SK-N-SH treated with all-trans-retinoic acid at 6 μM for 48 hours (cell line): ENCODE results near the gene SCLT1.

Experiments
- ATAC-seq: fragments of 200-7000 bp; cut with Tn5 transposase; 3 replicates; pipeline ENCODE4 v1.9.1; 2020; ENCODE audit warnings: mild to moderate bottlenecking, moderate library complexity
- ARNTL ChIP-seq: fragments of 450-650 bp; formaldehyde crosslinking; IDR thresholded peaks from 2 replicates; pipeline ENCODE4 v1.5.0; 2020; ENCODE audit warnings: low read depth, mild to moderate bottlenecking, moderate library complexity, borderline replicate concordance
- BACH2 ChIP-seq: fragments of 250-450 bp; sonication (Bioruptor Pico); IDR thresholded peaks from 2 replicates; pipeline ENCODE4 v1.9.0; 2021; ENCODE audit warnings: mild to moderate bottlenecking, borderline replicate concordance
- CSDC2 ChIP-seq: fragments of 250-450 bp; sonication (Bioruptor Pico); IDR thresholded peaks from 2 replicates; pipeline ENCODE4 v1.5.0; 2020; ENCODE audit warnings: mild to moderate bottlenecking, moderate library complexity
- ESRRG ChIP-seq: fragments of 250-450 bp; sonication (Bioruptor Pico); IDR thresholded peaks from 2 replicates; pipeline ENCODE4 v1.6.1; 2021; ENCODE audit warnings: mild to moderate bottlenecking
- GLIS3 ChIP-seq: fragments of 250-450 bp; sonication (Bioruptor Pico); IDR thresholded peaks from 2 replicates; pipeline ENCODE4 v1.5.0; 2020; ENCODE audit warnings: mild to moderate bottlenecking, moderate library complexity
- ISL1 ChIP-seq: fragments of 250-450 bp; sonication (Bioruptor Pico); IDR thresholded peaks from 2 replicates; pipeline ENCODE4 v2.1.2; 2022; ENCODE audit warnings: mild to moderate bottlenecking, moderate library complexity
- OSR1 ChIP-seq: fragments of 250-450 bp; sonication (Bioruptor Pico); IDR thresholded peaks from 2 replicates; pipeline ENCODE4 v1.8.0; 2022; ENCODE audit warnings: moderate library complexity, mild to moderate bottlenecking, inconsistent platforms
- PPARA ChIP-seq: fragments of 250-450 bp; sonication (Bioruptor Pico); IDR thresholded peaks from 2 replicates; pipeline ENCODE4 v1.5.0; 2020; ENCODE audit warnings: mild to moderate bottlenecking, borderline replicate concordance
- RARB ChIP-seq: fragments of 250-450 bp; sonication (Bioruptor Pico); IDR thresholded peaks from 2 replicates; pipeline ENCODE4 v1.8.0; 2021; ENCODE audit warnings: mild to moderate bottlenecking, moderate library complexity
- SNAI2 ChIP-seq: fragments of 250-450 bp; sonication (Bioruptor Pico); IDR thresholded peaks from 2 replicates; pipeline ENCODE4 v1.5.0; 2020; ENCODE audit warnings: mild to moderate bottlenecking, moderate library complexity
- TCF4 ChIP-seq: fragments of 250-450 bp; sonication (Bioruptor Pico); IDR thresholded peaks from 2 replicates; pipeline ENCODE4 v1.8.0; 2021; ENCODE audit warnings: mild to moderate bottlenecking, moderate library complexity, borderline replicate concordance
- TOX ChIP-seq: fragments of 250-450 bp; sonication (Bioruptor Pico); IDR thresholded peaks from 2 replicates; pipeline ENCODE4 v1.8.0; 2021; ENCODE audit warnings: mild to moderate bottlenecking, moderate library complexity, borderline replicate concordance
- ZC3H10 ChIP-seq: fragments of 250-450 bp; sonication (Bioruptor Pico); IDR thresholded peaks from 2 replicates; pipeline ENCODE4 v1.5.1; 2021; ENCODE audit warnings: mild to moderate bottlenecking, moderate library complexity
- ZFP3 ChIP-seq: fragments of 250-450 bp; sonication (Bioruptor Pico); IDR thresholded peaks from 2 replicates; pipeline ENCODE4 v1.5.0; 2020; ENCODE audit warnings: mild to moderate bottlenecking, moderate library complexity
- ZFP30 ChIP-seq: fragments of 450-650 bp; formaldehyde crosslinking; IDR thresholded peaks from 2 replicates; pipeline ENCODE4 v1.5.0; 2022; ENCODE audit warnings: mild to moderate bottlenecking, moderate library complexity
- ZNF565 ChIP-seq: fragments of 450-650 bp; formaldehyde crosslinking; conservative IDR thresholded peaks from 2 replicates; pipeline ENCODE4 v1.5.0; 2020; ENCODE audit warnings: low read depth, mild to moderate bottlenecking, moderate library complexity
- ZNF70 ChIP-seq: fragments of 450-650 bp; formaldehyde crosslinking; IDR thresholded peaks from 2 replicates; pipeline ENCODE4 v1.5.0; 2020; ENCODE audit warnings: mild to moderate bottlenecking, moderate library complexity
- ZNF8 ChIP-seq: fragments of 450-650 bp; formaldehyde crosslinking; IDR thresholded peaks from 2 replicates; pipeline ENCODE4 v1.5.0; 2020; ENCODE audit warnings: mild to moderate bottlenecking, moderate library complexity
- TF ChIP-seq, protein P1 (sequence below): fragments of 250-450 bp; sonication (Bioruptor Pico); IDR thresholded peaks from 2 replicates; pipeline ENCODE4 v1.5.0; 2020; ENCODE audit warnings: mild to moderate bottlenecking, moderate library complexity
- TF ChIP-seq, protein P2 (sequence below): fragments of 250-450 bp; sonication (Bioruptor Pico); IDR thresholded peaks from 2 replicates; pipeline ENCODE4 v1.8.0; 2021; ENCODE audit warnings: low read depth, mild to moderate bottlenecking, moderate library complexity, borderline replicate concordance
- TF ChIP-seq, protein P3 (sequence below): fragments of 250-450 bp; sonication (Bioruptor Pico); IDR thresholded peaks from 2 replicates; pipeline ENCODE4 v1.5.1; 2020; ENCODE audit warnings: low read depth, mild to moderate bottlenecking, moderate library complexity
- TF ChIP-seq, protein P4 (sequence below): fragments of 250-450 bp; sonication (Bioruptor Pico); IDR thresholded peaks from 2 replicates; pipeline ENCODE4 v1.8.0; 2020; ENCODE audit warnings: mild to moderate bottlenecking, moderate library complexity, borderline replicate concordance
- TF ChIP-seq, protein P5 (sequence below): fragments of 250-450 bp; sonication (Bioruptor Pico); IDR thresholded peaks from 2 replicates; pipeline ENCODE4 v1.5.1; 2021; ENCODE audit warnings: mild to moderate bottlenecking, moderate library complexity

The SCLT1 gene

DNA sequence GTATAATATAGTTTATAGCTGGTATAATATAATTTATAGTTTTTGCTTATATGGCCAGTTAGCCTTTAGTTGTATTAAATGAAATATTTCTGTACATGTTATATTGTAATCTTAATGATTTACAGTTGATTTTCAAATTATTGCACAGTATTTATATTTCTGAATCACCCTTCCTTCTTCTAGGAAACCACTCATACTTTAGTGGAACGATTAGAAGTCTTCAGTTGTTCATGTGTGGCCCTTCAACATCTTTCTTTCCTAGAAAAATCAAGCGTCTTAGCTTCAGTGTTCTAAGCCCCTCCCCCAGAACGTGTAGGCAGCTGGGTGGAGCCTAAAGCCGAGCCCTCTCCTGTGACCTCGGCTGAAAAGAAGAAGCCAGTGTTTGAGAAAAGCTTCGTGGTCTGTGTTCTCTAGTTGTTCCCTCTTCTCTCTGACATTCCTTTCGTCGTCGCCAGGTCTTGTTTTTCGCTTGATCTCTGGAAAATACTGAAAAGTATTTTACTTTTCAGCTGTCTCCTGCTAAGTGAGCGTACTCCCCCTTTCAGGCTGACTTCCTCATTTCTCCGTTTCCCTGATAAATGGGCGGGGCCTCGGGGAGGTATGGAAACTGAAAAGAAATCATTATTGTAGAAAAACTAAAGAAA is 2.6 kb upstream of the SCLT1 start, which contains the start of gene C4orf33:
Gene C4orf33 (plus strand): TSS at position 342 of the 644 bp plus-strand sequence. CDS start 6,459 bp downstream, outside the sequence.
- peak; percentile 61 for ATAC-seq
- no peak for TF ChIP-seq ZNF565 (CRISPR knock-in tag)
- no peak for TF ChIP-seq RARB (CRISPR knock-in tag)
- TF ChIP-seq ZNF70 (CRISPR knock-in tag): no peak
- no peak for TF ChIP-seq BACH2 (CRISPR knock-in tag)
- TF ChIP-seq ESRRG (CRISPR knock-in tag): no peak
- TF ChIP-seq SNAI2 (CRISPR knock-in tag): no peak
- TF ChIP-seq ZFP3: no peak
- TF ChIP-seq ZC3H10 (CRISPR knock-in tag): no peak
- TF ChIP-seq, protein P1, sequence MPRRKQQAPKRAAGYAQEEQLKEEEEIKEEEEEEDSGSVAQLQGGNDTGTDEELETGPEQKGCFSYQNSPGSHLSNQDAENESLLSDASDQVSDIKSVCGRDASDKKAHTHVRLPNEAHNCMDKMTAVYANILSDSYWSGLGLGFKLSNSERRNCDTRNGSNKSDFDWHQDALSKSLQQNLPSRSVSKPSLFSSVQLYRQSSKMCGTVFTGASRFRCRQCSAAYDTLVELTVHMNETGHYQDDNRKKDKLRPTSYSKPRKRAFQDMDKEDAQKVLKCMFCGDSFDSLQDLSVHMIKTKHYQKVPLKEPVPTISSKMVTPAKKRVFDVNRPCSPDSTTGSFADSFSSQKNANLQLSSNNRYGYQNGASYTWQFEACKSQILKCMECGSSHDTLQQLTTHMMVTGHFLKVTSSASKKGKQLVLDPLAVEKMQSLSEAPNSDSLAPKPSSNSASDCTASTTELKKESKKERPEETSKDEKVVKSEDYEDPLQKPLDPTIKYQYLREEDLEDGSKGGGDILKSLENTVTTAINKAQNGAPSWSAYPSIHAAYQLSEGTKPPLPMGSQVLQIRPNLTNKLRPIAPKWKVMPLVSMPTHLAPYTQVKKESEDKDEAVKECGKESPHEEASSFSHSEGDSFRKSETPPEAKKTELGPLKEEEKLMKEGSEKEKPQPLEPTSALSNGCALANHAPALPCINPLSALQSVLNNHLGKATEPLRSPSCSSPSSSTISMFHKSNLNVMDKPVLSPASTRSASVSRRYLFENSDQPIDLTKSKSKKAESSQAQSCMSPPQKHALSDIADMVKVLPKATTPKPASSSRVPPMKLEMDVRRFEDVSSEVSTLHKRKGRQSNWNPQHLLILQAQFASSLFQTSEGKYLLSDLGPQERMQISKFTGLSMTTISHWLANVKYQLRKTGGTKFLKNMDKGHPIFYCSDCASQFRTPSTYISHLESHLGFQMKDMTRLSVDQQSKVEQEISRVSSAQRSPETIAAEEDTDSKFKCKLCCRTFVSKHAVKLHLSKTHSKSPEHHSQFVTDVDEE (CRISPR knock-in tag): no peak
- TF ChIP-seq, protein P2, sequence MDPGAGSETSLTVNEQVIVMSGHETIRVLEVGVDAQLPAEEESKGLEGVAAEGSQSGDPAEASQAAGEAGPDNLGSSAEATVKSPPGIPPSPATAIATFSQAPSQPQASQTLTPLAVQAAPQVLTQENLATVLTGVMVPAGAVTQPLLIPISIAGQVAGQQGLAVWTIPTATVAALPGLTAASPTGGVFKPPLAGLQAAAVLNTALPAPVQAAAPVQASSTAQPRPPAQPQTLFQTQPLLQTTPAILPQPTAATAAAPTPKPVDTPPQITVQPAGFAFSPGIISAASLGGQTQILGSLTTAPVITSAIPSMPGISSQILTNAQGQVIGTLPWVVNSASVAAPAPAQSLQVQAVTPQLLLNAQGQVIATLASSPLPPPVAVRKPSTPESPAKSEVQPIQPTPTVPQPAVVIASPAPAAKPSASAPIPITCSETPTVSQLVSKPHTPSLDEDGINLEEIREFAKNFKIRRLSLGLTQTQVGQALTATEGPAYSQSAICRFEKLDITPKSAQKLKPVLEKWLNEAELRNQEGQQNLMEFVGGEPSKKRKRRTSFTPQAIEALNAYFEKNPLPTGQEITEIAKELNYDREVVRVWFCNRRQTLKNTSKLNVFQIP (CRISPR knock-in tag): no peak
- no peak for TF ChIP-seq GLIS3
- no peak for TF ChIP-seq CSDC2 (CRISPR knock-in tag)
- TF ChIP-seq, protein P3, sequence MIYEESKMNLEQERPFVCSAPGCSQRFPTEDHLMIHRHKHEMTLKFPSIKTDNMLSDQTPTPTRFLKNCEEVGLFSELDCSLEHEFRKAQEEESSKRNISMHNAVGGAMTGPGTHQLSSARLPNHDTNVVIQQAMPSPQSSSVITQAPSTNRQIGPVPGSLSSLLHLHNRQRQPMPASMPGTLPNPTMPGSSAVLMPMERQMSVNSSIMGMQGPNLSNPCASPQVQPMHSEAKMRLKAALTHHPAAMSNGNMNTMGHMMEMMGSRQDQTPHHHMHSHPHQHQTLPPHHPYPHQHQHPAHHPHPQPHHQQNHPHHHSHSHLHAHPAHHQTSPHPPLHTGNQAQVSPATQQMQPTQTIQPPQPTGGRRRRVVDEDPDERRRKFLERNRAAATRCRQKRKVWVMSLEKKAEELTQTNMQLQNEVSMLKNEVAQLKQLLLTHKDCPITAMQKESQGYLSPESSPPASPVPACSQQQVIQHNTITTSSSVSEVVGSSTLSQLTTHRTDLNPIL (CRISPR knock-in tag): no peak
- TF ChIP-seq ISL1 (CRISPR knock-in tag): no peak
- TF ChIP-seq, protein P4, sequence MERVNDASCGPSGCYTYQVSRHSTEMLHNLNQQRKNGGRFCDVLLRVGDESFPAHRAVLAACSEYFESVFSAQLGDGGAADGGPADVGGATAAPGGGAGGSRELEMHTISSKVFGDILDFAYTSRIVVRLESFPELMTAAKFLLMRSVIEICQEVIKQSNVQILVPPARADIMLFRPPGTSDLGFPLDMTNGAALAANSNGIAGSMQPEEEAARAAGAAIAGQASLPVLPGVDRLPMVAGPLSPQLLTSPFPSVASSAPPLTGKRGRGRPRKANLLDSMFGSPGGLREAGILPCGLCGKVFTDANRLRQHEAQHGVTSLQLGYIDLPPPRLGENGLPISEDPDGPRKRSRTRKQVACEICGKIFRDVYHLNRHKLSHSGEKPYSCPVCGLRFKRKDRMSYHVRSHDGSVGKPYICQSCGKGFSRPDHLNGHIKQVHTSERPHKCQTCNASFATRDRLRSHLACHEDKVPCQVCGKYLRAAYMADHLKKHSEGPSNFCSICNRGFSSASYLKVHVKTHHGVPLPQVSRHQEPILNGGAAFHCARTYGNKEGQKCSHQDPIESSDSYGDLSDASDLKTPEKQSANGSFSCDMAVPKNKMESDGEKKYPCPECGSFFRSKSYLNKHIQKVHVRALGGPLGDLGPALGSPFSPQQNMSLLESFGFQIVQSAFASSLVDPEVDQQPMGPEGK: no peak
- no peak for TF ChIP-seq TCF4 (CRISPR knock-in tag)
- TF ChIP-seq, protein P5, sequence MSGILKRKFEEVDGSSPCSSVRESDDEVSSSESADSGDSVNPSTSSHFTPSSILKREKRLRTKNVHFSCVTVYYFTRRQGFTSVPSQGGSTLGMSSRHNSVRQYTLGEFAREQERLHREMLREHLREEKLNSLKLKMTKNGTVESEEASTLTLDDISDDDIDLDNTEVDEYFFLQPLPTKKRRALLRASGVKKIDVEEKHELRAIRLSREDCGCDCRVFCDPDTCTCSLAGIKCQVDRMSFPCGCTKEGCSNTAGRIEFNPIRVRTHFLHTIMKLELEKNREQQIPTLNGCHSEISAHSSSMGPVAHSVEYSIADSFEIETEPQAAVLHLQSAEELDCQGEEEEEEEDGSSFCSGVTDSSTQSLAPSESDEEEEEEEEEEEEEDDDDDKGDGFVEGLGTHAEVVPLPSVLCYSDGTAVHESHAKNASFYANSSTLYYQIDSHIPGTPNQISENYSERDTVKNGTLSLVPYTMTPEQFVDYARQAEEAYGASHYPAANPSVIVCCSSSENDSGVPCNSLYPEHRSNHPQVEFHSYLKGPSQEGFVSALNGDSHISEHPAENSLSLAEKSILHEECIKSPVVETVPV (CRISPR knock-in tag): no peak
- no peak for TF ChIP-seq ZFP30 (CRISPR knock-in tag)

DNA sequence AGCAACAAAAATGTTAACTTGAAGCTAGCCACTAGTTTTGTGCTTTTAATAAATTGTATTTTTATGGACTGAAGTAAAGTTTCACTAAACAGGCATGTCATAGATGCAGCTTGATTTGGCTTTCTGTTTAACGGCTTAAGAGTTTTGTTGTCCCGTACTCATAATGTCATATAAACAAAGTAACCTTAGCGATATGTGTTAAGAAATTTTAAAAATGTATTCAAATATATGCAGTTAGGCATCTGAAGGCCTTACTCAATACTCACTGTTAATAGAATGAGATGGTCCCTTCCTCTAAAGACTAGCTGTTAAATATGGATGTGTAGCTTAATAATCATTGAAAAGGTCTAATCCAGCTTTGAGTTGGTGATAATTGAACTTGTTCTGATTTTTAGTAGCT is 1.0 kb upstream of the SCLT1 start:
- ATAC-seq: no peak
- TF ChIP-seq, protein P4: no peak
- TF ChIP-seq SNAI2 (CRISPR knock-in tag) (no peak), OSR1 (CRISPR knock-in tag) (no peak), ZNF8 (no peak), ESRRG (CRISPR knock-in tag) (no peak), CSDC2 (CRISPR knock-in tag) (no peak), RARB (CRISPR knock-in tag) (no peak), ZFP30 (CRISPR knock-in tag) (no peak), ARNTL (no peak), PPARA (CRISPR knock-in tag) (no peak), BACH2 (CRISPR knock-in tag) (no peak), ISL1 (CRISPR knock-in tag) (no peak), GLIS3 (no peak), ZNF70 (CRISPR knock-in tag) (no peak), ZC3H10 (CRISPR knock-in tag) (no peak), TOX (CRISPR knock-in tag) (no peak)
- TF ChIP-seq, protein P1 (CRISPR knock-in tag): no peak
- TF ChIP-seq, protein P5 (CRISPR knock-in tag): no peak
- TF ChIP-seq, all 23 proteins: peak for 0
